Osteocyte (in vitro differentiated cells): Measurements from ENCODE around the gene TROAP. TPM values are rescaled to one million over a fixed set of nuclear protein-coding genes. Genes with fewer than 3 reads are reported as not detected.
"Not testable (repeated sequence)": the region's sequence is repeated elsewhere in the genome, so short reads cannot be mapped to it uniquely, and the experiment has no call there.

Experiments used
- DNase-seq: peaks from one replicate; pipeline ENCODE4 v3.0.0; 2021; ENCODE audit warnings: mixed read lengths; ENCODE audit not compliant: unreplicated experiment; ENCODE audit errors: extremely low spot score
- H3K27ac Mint-ChIP-seq: one replicate; pipeline ENCODE4 v1.8.0; 2021; ENCODE audit warnings: mild to moderate bottlenecking, mixed read lengths; ENCODE audit not compliant: unreplicated experiment
- H3K27me3 Mint-ChIP-seq: one replicate; pipeline ENCODE4 v1.8.0; 2021; ENCODE audit warnings: mixed read lengths; ENCODE audit not compliant: unreplicated experiment
- H3K36me3 Mint-ChIP-seq: one replicate; pipeline ENCODE4 v1.8.0; 2021; ENCODE audit warnings: mixed read lengths; ENCODE audit not compliant: unreplicated experiment
- H3K4me1 Mint-ChIP-seq: one replicate; pipeline ENCODE4 v1.8.0; 2021; ENCODE audit warnings: mixed read lengths; ENCODE audit not compliant: unreplicated experiment
- H3K4me3 Mint-ChIP-seq: one replicate; pipeline ENCODE4 v1.8.0; 2021; ENCODE audit warnings: mild to moderate bottlenecking, moderate library complexity, mixed read lengths; ENCODE audit not compliant: unreplicated experiment
- H3K9me3 Mint-ChIP-seq: one replicate; pipeline ENCODE4 v1.8.0; 2021; ENCODE audit warnings: mixed read lengths; ENCODE audit not compliant: unreplicated experiment
- CTCF ChIP-seq: fragments of 200-600 bp; sonication (generic); IDR thresholded peaks from 2 replicates; pipeline ENCODE4 v1.5.0; 2021; ENCODE audit warnings: antibody characterized with exemption, mild to moderate bottlenecking, moderate library complexity
- total RNA-seq: library from RNA; stranded (reverse); gene quantifications from 2 replicates; pipeline ENCODE4 v1.2.1, GENCODE V29; 2021

The TROAP gene
- total RNA-seq, 1 donor from 2014 or later = 9.6 TPM

GRCh38 chr12:49277466-49277865 is 45.6 kb upstream of the TROAP start:
- Mint-ChIP-seq H3K4me3 (no peak overlapping the region), H3K4me1 (peaks cover 15% of the 10 kb centered on the region), H3K27me3 (no peaks in the 10 kb centered on the region), H3K36me3 (peaks cover 12% of the 10 kb centered on the region), H3K27ac (no peak overlapping the region), H3K9me3 (no peaks in the 10 kb centered on the region)
- no peak for DNase-seq
- TF ChIP-seq CTCF = no peak

GRCh38 chr12:49279706-49280159 is 43.3 kb upstream of the TROAP start:
- Mint-ChIP-seq H3K9me3 (no peaks in the 10 kb centered on the region), H3K27ac (no peak overlapping the region), H3K4me1 (peaks cover 15% of the 10 kb centered on the region), H3K36me3 (no peaks in the 10 kb centered on the region), H3K4me3 (no peak overlapping the region), H3K27me3 (peaks cover 3% of the 10 kb centered on the region)
- no peak for TF ChIP-seq CTCF
- DNase-seq = no peak

- H3K27ac Mint-ChIP-seq, H3K4me3 Mint-ChIP-seq, DNase-seq, H3K9me3 Mint-ChIP-seq, H3K27me3 Mint-ChIP-seq, H3K36me3 Mint-ChIP-seq: not testable (repeated sequence)
- peaks cover 15% of the 10 kb centered on the region for H3K4me1 Mint-ChIP-seq
Measured at GRCh38 chr12:49280545-49280944, 42.5 kb upstream of the TROAP start.

- no peak overlapping the region for H3K27ac Mint-ChIP-seq
- no peaks in the 10 kb centered on the region for H3K9me3 Mint-ChIP-seq
- peaks cover 14% of the 10 kb centered on the region for H3K27me3 Mint-ChIP-seq
- no peak overlapping the region for H3K4me3 Mint-ChIP-seq
- peaks cover 2% of the 10 kb centered on the region for H3K4me1 Mint-ChIP-seq
- DNase-seq = no peak
- H3K36me3 Mint-ChIP-seq = no peaks in the 10 kb centered on the region
- TF ChIP-seq CTCF = no peak
Measured at GRCh38 chr12:49282302-49282701, 40.8 kb upstream of the TROAP start.

- H3K36me3 Mint-ChIP-seq, DNase-seq, H3K9me3 Mint-ChIP-seq, H3K27ac Mint-ChIP-seq, H3K4me3 Mint-ChIP-seq, H3K4me1 Mint-ChIP-seq: not testable (repeated sequence)
- H3K27me3 Mint-ChIP-seq = peaks cover 20% of the 10 kb centered on the region
Measured at GRCh38 chr12:49282740-49283375, 40.2 kb upstream of the TROAP start.

GRCh38 chr12:49283541-49284429 is 39.3 kb upstream of the TROAP start:
- H3K36me3 Mint-ChIP-seq = no peaks in the 10 kb centered on the region
- H3K27ac Mint-ChIP-seq = no peak overlapping the region
- no peak overlapping the region for H3K4me3 Mint-ChIP-seq
- no peak for DNase-seq
- H3K27me3 Mint-ChIP-seq = peaks cover 26% of the 10 kb centered on the region
- H3K9me3 Mint-ChIP-seq = no peaks in the 10 kb centered on the region
- H3K4me1 Mint-ChIP-seq = no peaks in the 10 kb centered on the region
- no peak for TF ChIP-seq CTCF
